IgD-negative memory B cell (primary cell): ENCODE results near the gene CCT6A. TPM values are rescaled to one million over a fixed set of nuclear protein-coding genes. Genes with fewer than 3 reads are reported as not detected.
"Not testable (repeated sequence)": the region's sequence is repeated elsewhere in the genome, so short reads cannot be mapped to it uniquely, and the experiment has no call there.

Experiments
- H3K27ac Mint-ChIP-seq, 3 donors: one replicate each; pipeline ENCODE4 v1.8.0; 2020 to 2022; ENCODE audit warnings: mild to moderate bottlenecking in 3 of 3, mixed read lengths in 3 of 3, moderate library complexity in 1 of 3
- H3K27me3 Mint-ChIP-seq: one replicate; pipeline ENCODE4 v1.8.0; 2021; ENCODE audit warnings: mixed read lengths
- H3K36me3 Mint-ChIP-seq: one replicate; pipeline ENCODE4 v1.8.0; 2020; ENCODE audit warnings: mild to moderate bottlenecking, mixed read lengths
- H3K4me1 Mint-ChIP-seq, 3 donors: one replicate each; pipeline ENCODE4 v1.8.0; 2020 to 2022; ENCODE audit warnings: mixed read lengths in 3 of 3, mild to moderate bottlenecking in 1 of 3
- H3K4me3 Mint-ChIP-seq, 4 donors: one replicate each; pipeline ENCODE4 v1.8.0; 2020 to 2022; ENCODE audit warnings: mild to moderate bottlenecking in 4 of 4, mixed read lengths in 4 of 4, moderate library complexity in 3 of 4
- H3K9me3 Mint-ChIP-seq, 3 donors: one replicate each; pipeline ENCODE4 v1.8.0; 2020 to 2021; ENCODE audit warnings: mixed read lengths in 3 of 3, mild to moderate bottlenecking in 1 of 3
- polyA plus RNA-seq: library from polyadenylated mRNA; unstranded; fragments of 300-500 nt; fragmentation: Illumina TruSeq; gene quantifications from one replicate; pipeline ENCODE4 v1.2.3, GENCODE V29; 2021

CCT6A gene
- polyA plus RNA-seq, 1 donor from 2014 or later = 81.6 TPM

DNA sequence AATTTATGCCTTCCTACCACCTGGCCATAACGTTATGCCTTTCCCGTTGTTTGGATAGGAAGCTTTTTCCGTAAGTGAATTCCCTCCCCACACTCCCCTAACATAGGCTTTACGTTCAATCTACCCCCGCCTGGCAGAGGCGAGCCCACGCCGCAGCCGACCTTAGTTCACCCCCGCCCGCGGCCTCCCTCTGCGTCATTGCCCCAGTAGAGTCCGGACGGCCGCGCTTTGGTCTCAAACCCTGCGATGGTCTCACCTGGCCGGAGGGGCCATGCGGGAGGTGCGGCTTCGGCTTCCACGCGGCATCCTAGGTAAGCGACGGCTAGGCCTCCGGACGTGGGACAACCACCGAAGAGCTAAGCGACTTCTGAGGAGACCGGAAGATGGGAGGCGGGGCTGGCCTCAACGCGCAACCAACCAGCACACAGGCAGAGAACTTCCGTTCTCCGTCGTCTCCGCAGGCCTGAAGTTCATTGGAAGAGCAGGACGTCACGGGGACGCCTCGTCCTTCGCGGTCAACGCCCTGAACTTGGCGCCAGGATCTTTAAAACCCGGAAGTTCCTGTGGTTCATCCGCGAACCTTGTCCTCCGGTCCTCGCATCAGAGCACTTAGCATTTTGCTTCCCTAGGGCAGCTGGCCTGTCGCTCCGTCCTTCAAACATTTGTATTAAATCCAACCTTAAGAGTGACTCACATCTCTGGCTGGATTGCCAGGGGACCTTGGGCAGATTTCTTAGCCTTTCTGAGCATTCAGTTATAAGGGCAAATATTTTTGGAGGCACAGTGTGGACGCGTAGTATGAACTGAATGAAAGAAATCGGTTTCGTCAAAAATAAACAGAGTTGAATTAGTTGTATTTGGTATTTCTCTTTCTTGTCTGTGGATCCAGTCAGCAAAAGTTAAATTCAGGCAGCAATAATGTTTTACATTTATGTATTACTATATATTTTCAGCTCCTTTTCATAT is 54.8 kb downstream of the CCT6A start, which contains the start of gene CHCHD2:
Gene CHCHD2 (minus strand): TSS at position 369 of the 966 bp plus-strand sequence. CDS start 63 bp downstream, at position 306.
- Mint-ChIP-seq H3K4me1 (peaks cover 17 to 24% (median 22%) of the 10 kb centered on the region in 3 donors), H3K4me3 (peak within 1 kb of the TSS; percentile 94 to 99 (median 98)), H3K27ac (peak within 1 kb of the TSS; percentile 92 to 99 (median 98)), H3K9me3 (peaks cover 0 to 4% (median 0%) of the 10 kb centered on the region in 3 donors), H3K36me3 (peaks cover 3% of the 10 kb centered on the region), H3K27me3 (no peaks in the 10 kb centered on the region)

DNA sequence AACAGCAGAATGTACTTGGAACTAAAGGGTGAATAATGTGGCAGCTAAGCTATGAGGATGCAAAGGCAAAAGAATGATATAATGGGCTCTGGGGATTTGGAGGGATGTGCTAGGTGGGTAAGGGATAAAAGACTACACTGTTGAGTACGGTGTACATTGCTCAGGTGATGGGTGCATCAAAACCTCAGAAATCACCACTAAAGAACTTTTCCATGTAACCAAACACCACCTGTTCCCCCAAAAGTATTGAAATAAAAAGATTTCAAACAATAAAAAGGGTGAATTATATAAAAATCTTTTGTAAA is 56.3 kb downstream of the CCT6A start:
- Mint-ChIP-seq H3K4me3 (peak overlapping the region in 2 of 4 donors; percentile 43 to 94), H3K27me3 (no peaks in the 10 kb centered on the region), H3K9me3 (peaks cover 0 to 4% (median 0%) of the 10 kb centered on the region in 3 donors), H3K4me1 (peaks cover 17 to 24% (median 22%) of the 10 kb centered on the region in 3 donors), H3K27ac (peak overlapping the region in 2 of 3 donors; percentile 23 to 82), H3K36me3 (peaks cover 3% of the 10 kb centered on the region)

DNA sequence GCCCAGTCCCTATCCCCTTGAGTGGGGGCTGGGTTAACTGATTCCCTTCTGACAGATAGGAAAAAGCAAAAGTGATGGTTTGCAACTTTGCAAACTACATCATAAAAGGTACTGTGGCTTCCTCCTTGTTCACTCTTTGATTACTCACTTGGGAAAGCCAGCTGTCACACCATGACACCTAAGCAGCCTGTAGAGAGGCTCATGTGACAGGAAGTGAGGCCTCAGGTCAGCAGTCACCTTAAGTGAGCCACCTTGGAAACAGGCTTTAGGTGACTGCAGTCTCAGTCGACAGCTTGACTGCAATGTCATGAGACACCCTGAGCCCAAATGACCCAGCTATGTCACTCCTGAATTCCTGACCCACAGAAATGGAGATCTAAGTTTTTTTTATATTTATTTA is 59.0 kb downstream of the CCT6A start:
- Mint-ChIP-seq H3K27me3 (peaks cover under 1% of the 10 kb centered on the region), H3K4me1 (peaks cover 12 to 17% (median 15%) of the 10 kb centered on the region in 3 donors), H3K4me3 (no peak overlapping the region), H3K27ac (no peak overlapping the region), H3K9me3 (peaks cover 0 to 4% (median 0%) of the 10 kb centered on the region in 3 donors), H3K36me3 (peaks cover 3% of the 10 kb centered on the region)

DNA sequence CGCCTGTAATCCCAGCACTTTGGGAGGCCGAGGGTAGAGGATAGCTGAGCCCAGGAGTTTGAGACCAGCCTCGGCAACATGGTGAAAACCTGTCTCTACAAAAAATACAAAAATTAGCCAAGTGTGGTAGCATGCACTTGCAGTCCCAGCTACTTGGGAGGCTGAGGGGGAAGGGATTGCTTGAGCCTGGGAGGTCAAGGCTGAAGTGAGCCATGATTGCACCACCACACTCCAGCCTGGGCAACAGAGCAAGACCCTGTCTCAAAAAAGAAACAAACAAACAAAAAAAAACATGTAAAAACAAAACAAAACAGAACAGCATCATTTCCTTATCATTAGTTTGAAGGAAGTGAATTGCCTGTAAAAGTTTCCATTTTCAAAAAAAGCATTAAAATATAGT is 60.7 kb downstream of the CCT6A start:
- not testable (repeated sequence) for H3K4me1 Mint-ChIP-seq, H3K4me3 Mint-ChIP-seq, H3K9me3 Mint-ChIP-seq, H3K27ac Mint-ChIP-seq, H3K36me3 Mint-ChIP-seq
- peaks cover 12% of the 10 kb centered on the region for H3K27me3 Mint-ChIP-seq

Other genes with a start within 250 kb of the CCT6A start
- gene SEPTIN14, start 189.0 kb upstream of the CCT6A start, polyA plus RNA-seq = not detected
- 3.3 TPM for gene ZNF713, start 164.3 kb upstream of the CCT6A start, polyA plus RNA-seq
- 19.9 TPM for gene MRPS17, start 99.9 kb upstream of the CCT6A start, polyA plus RNA-seq
- gene NIPSNAP2, start 87.2 kb upstream of the CCT6A start, polyA plus RNA-seq = 43.7 TPM
- gene PSPH, start 321 bp upstream of the CCT6A start, polyA plus RNA-seq = 5.6 TPM
- 130 TPM for gene SUMF2, start 12.5 kb downstream of the CCT6A start, polyA plus RNA-seq
- not detected for gene PHKG1, start 41.2 kb downstream of the CCT6A start, polyA plus RNA-seq
- 530 TPM for gene CHCHD2, start 54.7 kb downstream of the CCT6A start, polyA plus RNA-seq
- gene NUPR2, start 64.7 kb downstream of the CCT6A start, polyA plus RNA-seq = not detected